GM23338 (cell line): ENCODE data around the gene HELQ. TPM values are rescaled to one million over a fixed set of nuclear protein-coding genes. Genes with fewer than 3 reads are reported as not detected.

Experiments used
- ATAC-seq: fragments of 200-7000 bp; cut with Tn5 transposase; 3 replicates; pipeline ENCODE4 v1.9.1; 2020
- DNase-seq: peaks from one replicate; pipeline ENCODE4 v3.0.0-alpha.2; 2015; ENCODE audit warnings: low spot score
- H2AFZ ChIP-seq: fragments of 200-600 bp; sonication (generic); 2 replicates; pipeline ENCODE4 v1.8.0; 2016; ENCODE audit warnings: antibody characterized with exemption, mild to moderate bottlenecking, moderate library complexity
- H3F3A ChIP-seq: fragments of 200-600 bp; sonication (generic); replicated peaks from 2 replicates; pipeline ENCODE4 v1.8.0; 2017; ENCODE audit warnings: antibody characterized with exemption, mixed run types, low read depth
- H3K27ac ChIP-seq: fragments of 200-600 bp; sonication (generic); 2 replicates; pipeline ENCODE4 v1.6.1; 2016; ENCODE audit warnings: low read depth
- H3K27me3 ChIP-seq: fragments of 200-600 bp; sonication (generic); 2 replicates; pipeline ENCODE4 v1.8.0; 2016; ENCODE audit warnings: mild to moderate bottlenecking, mixed run types, moderate library complexity; ENCODE audit not compliant: insufficient read depth
- H3K36me3 ChIP-seq: fragments of 200-600 bp; sonication (generic); 2 replicates; pipeline ENCODE4 v1.8.0; 2016; ENCODE audit warnings: mild to moderate bottlenecking; ENCODE audit not compliant: insufficient read depth
- H3K4me1 ChIP-seq: fragments of 200-600 bp; sonication (generic); 2 replicates; pipeline ENCODE4 v1.8.0; 2016; ENCODE audit warnings: mild to moderate bottlenecking, moderate library complexity; ENCODE audit not compliant: insufficient read depth
- H3K4me2 ChIP-seq: fragments of 200-600 bp; sonication (generic); 2 replicates; pipeline ENCODE4 v1.7.1; 2017; ENCODE audit warnings: mixed run types
- H3K4me3 ChIP-seq: fragments of 200-600 bp; sonication (generic); 2 replicates; pipeline ENCODE4 v1.6.1; 2016; ENCODE audit warnings: mixed run types
- H3K79me2 ChIP-seq: fragments of 200-600 bp; sonication (generic); replicated peaks from 2 replicates; pipeline ENCODE4 v1.8.0; 2017; ENCODE audit warnings: mild to moderate bottlenecking; ENCODE audit not compliant: insufficient read depth
- H3K9me2 ChIP-seq: fragments of 200-600 bp; sonication (generic); 2 replicates; pipeline ENCODE4 v1.8.0; 2017; ENCODE audit not compliant: insufficient read depth
- H4K20me1 ChIP-seq: fragments of 200-600 bp; sonication (generic); replicated peaks from 2 replicates; pipeline ENCODE4 v1.8.0; 2017; ENCODE audit warnings: mild to moderate bottlenecking; ENCODE audit not compliant: insufficient read depth
- H3K27ac Mint-ChIP-seq: 2 replicates; pipeline ENCODE4 v1.8.0; 2020; ENCODE audit warnings: inconsistent platforms, mild to moderate bottlenecking, moderate library complexity, mixed read lengths
- H3K27me3 Mint-ChIP-seq: 3 replicates; pipeline ENCODE4 v1.8.0; 2022; ENCODE audit warnings: low read depth, mild to moderate bottlenecking, moderate library complexity, mixed read lengths, inconsistent platforms; ENCODE audit not compliant: insufficient read depth, poor library complexity
- H3K36me3 Mint-ChIP-seq: 3 replicates; pipeline ENCODE4 v1.8.0; 2021; ENCODE audit warnings: low read depth, mild to moderate bottlenecking, inconsistent platforms, moderate library complexity, mixed read lengths
- H3K4me1 Mint-ChIP-seq: 3 replicates; pipeline ENCODE4 v1.8.0; 2020; ENCODE audit warnings: mild to moderate bottlenecking, inconsistent platforms, mixed read lengths
- H3K4me3 Mint-ChIP-seq: 3 replicates; pipeline ENCODE4 v1.8.0; 2021; ENCODE audit warnings: moderate library complexity, mild to moderate bottlenecking, inconsistent platforms, mixed read lengths
- H3K9me3 Mint-ChIP-seq: 3 replicates; pipeline ENCODE4 v1.8.0; 2020; ENCODE audit warnings: moderate library complexity, mild to moderate bottlenecking, inconsistent platforms, mixed read lengths
- CREB1 ChIP-seq: fragments of 250-450 bp; sonication (Bioruptor Pico); IDR thresholded peaks from 2 replicates; pipeline ENCODE4 v1.5.0; 2020; ENCODE audit warnings: low read depth, mild to moderate bottlenecking, moderate library complexity
- CTCF ChIP-seq, 2 experiments: fragments of 200-600 bp in 1 of 2; sonication (generic) in 1 of 2; conservative IDR thresholded peaks; 2 replicates each; pipeline versions ENCODE4 v1.5.1 to v1.6.1; 2016 to 2017; ENCODE audit warnings: antibody characterized with exemption in 2 of 2, low read depth in 2 of 2, mild to moderate bottlenecking in 2 of 2, moderate library complexity in 1 of 2
- ETS1 ChIP-seq: IDR thresholded peaks from 2 replicates; pipeline ENCODE4 v1.6.1; 2016; ENCODE audit warnings: antibody characterized with exemption
- EZH2 ChIP-seq: fragments of 200-600 bp; sonication (generic); IDR thresholded peaks from one replicate; pipeline ENCODE4 v1.8.0; 2017; ENCODE audit warnings: antibody characterized with exemption, mild to moderate bottlenecking, low read depth; ENCODE audit not compliant: unreplicated experiment
- EZH2phosphoT487 ChIP-seq: fragments of 200-600 bp; sonication (generic); IDR thresholded peaks from one replicate; pipeline ENCODE4 v1.8.1; 2018; ENCODE audit warnings: antibody characterized with exemption; ENCODE audit not compliant: unreplicated experiment
- JUNB ChIP-seq: IDR thresholded peaks from one replicate; pipeline ENCODE4 v1.6.1; 2016; ENCODE audit warnings: antibody characterized with exemption; ENCODE audit not compliant: unreplicated experiment
- NANOG ChIP-seq: IDR thresholded peaks from 2 replicates; pipeline ENCODE4 v1.6.1; 2016; ENCODE audit warnings: antibody characterized with exemption, borderline replicate concordance
- POLR2AphosphoS5 ChIP-seq: IDR thresholded peaks from 2 replicates; pipeline ENCODE4 v1.6.1; 2016; ENCODE audit warnings: antibody characterized with exemption, low read depth
- REST ChIP-seq: IDR thresholded peaks from one replicate; pipeline ENCODE4 v1.6.1; 2018; ENCODE audit warnings: antibody characterized with exemption; ENCODE audit not compliant: unreplicated experiment
- STAT1 ChIP-seq: IDR thresholded peaks from one replicate; pipeline ENCODE4 v1.6.1; 2016; ENCODE audit warnings: antibody characterized with exemption; ENCODE audit not compliant: unreplicated experiment
- ZNF114 ChIP-seq: fragments of 250-450 bp; sonication (Bioruptor Pico); IDR thresholded peaks from 2 replicates; pipeline ENCODE4 v1.5.0; 2020; ENCODE audit warnings: mild to moderate bottlenecking, moderate library complexity
- ZNF331 ChIP-seq: fragments of 250-450 bp; sonication (Bioruptor Pico); IDR thresholded peaks from 2 replicates; pipeline ENCODE4 v1.5.0; 2020; ENCODE audit warnings: low read depth, mild to moderate bottlenecking, moderate library complexity
- ZNF462 ChIP-seq: fragments of 250-450 bp; sonication (Bioruptor Pico); IDR thresholded peaks from 2 replicates; pipeline ENCODE4 v1.5.0; 2020; ENCODE audit warnings: mild to moderate bottlenecking, moderate library complexity
- polyA plus RNA-seq: library from polyadenylated mRNA; unstranded; fragments of >200 nt; fragmentation: Nextera tagmentation; extraction: Ambion mirVana; gene quantifications from 2 replicates; pipeline ENCODE4 v1.2.1, GENCODE V29; 2016
- total RNA-seq: library from RNA; depleted of rRNA; stranded (reverse); fragments of >200 nt; shearing (Covaris generic); gene quantifications from 2 replicates; pipeline ENCODE4 v1.2.3, GENCODE V29; 2014

Gene HELQ
- total and polyA plus RNA-seq, 2 experiments from 2014 or later = 6.8 to 8.1 TPM

- H3K4me2 ChIP-seq = peak overlapping the region; percentile 22
- H3K27me3 ChIP-seq = peaks cover 57% of the 10 kb centered on the region
- no peak for TF ChIP-seq POLR2AphosphoS5
- no peak for TF ChIP-seq NANOG
- no peak for TF ChIP-seq JUNB
- no peak for TF ChIP-seq CTCF (conservative IDR thresholded peaks at IDR 0.05; ENCODE audit: low read depth in 2 of 2)
- no peak for TF ChIP-seq EZH2phosphoT487
- no peak for TF ChIP-seq STAT1
- no peak for TF ChIP-seq ZNF462 (CRISPR knock-in tag)
- TF ChIP-seq EZH2 = no peak
- TF ChIP-seq CREB1 (CRISPR knock-in tag) = no peak
- no peak for TF ChIP-seq ETS1
- TF ChIP-seq REST = no peak
- no peak for TF ChIP-seq ZNF331 (CRISPR knock-in tag)
- no peak for TF ChIP-seq ZNF114 (CRISPR knock-in tag)
- no peak overlapping the region for H3K27ac Mint-ChIP-seq
- no peaks in the 10 kb centered on the region for H4K20me1 ChIP-seq
- 0 out of 2 replicates have a peak overlapping the region, but pooled peaks have one; percentile 13 for H3K4me3 ChIP-seq
- peaks cover 45% of the 10 kb centered on the region for H3K27me3 Mint-ChIP-seq
- peak; percentile 58 for DNase-seq
- H2AFZ ChIP-seq = no peak overlapping the region
- H3K4me3 Mint-ChIP-seq = peak overlapping the region; percentile 23; the same call in 1 of the 3 replicates
- peaks cover 4% of the 10 kb centered on the region; the same call in 1 of the 2 replicates for H3F3A ChIP-seq
- H3K27ac ChIP-seq = no peak overlapping the region
- 0 out of 3 replicates have a peak, but pooled peaks cover 4% of the 10 kb centered on the region for H3K9me3 Mint-ChIP-seq
- peak; percentile 79 for ATAC-seq
- no peaks in the 10 kb centered on the region for H3K9me2 ChIP-seq
- H3K36me3 Mint-ChIP-seq = no peaks in the 10 kb centered on the region
- peaks cover 41% of the 10 kb centered on the region for H3K4me1 ChIP-seq
- H3K79me2 ChIP-seq = no peaks in the 10 kb centered on the region
- peaks cover 49% of the 10 kb centered on the region for H3K4me1 Mint-ChIP-seq
- no peaks in the 10 kb centered on the region for H3K36me3 ChIP-seq
These were observed 65.7 kb downstream of the HELQ start for GRCh38 chr4:83389756-83390505.
